ENCODE data around the gene AANAT.

The AANAT gene

DNA sequence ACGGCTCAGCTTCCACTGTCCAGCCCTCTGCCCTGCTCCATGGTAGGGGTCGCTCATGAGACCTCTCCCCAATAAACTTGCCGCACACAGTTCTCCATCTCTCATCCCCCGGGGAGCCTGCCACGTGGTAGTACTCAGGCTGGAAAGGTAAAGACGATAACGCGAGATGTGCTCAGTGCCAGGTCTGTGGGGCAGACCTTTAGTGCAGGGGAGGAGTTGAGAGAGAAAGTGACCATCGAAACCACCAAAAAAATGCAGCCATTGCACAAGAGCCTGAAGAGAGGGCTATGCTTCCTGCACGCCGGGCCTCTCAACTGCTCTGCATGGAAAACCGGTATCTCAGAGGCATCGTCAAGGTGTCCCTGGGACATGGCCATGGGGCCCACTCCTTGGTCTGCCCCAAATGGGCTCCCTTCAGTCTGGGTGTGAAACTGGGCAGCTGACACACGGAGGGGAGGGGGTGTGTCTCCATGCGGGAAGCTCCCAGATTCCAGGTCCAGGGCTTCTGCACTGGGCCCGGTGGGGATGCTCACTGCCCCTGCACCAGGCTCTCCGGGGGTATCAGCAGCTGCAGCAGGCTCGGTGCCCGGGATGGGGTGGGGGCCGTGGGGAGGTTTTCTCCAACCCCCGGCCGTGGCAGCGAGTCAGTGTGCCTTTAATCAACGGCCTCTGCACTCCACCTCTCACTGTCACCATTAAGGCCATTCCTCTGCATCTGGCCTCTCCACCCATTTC, 4.7 kb upstream of the AANAT start:
- TF ChIP-seq, protein P1, sequence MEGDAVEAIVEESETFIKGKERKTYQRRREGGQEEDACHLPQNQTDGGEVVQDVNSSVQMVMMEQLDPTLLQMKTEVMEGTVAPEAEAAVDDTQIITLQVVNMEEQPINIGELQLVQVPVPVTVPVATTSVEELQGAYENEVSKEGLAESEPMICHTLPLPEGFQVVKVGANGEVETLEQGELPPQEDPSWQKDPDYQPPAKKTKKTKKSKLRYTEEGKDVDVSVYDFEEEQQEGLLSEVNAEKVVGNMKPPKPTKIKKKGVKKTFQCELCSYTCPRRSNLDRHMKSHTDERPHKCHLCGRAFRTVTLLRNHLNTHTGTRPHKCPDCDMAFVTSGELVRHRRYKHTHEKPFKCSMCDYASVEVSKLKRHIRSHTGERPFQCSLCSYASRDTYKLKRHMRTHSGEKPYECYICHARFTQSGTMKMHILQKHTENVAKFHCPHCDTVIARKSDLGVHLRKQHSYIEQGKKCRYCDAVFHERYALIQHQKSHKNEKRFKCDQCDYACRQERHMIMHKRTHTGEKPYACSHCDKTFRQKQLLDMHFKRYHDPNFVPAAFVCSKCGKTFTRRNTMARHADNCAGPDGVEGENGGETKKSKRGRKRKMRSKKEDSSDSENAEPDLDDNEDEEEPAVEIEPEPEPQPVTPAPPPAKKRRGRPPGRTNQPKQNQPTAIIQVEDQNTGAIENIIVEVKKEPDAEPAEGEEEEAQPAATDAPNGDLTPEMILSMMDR (IDR thresholded peaks at IDR 0.05; ENCODE audit: low read depth, low read length), result no peak
- H3K4me3 ChIP-seq (ENCODE audit: low read depth, low read length), result no peak overlapping the region

DNA sequence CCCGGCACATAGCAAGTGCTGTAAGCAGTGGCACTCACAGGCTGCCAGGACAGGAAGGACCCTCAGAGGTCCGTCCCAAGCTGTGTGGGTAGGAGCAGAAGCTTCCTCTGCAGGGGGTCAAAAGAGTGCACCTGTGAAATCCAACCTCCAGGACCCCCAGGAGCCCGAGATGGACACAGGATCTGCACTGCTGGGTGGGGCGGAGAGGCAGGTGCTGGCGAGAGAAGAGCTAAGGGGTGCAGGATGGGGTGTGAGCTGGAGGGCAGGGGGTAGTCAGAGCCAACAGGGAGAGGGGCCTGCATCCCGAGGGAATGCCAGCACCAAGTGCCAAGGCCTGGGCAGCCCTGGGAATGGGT, 650 bp upstream of the AANAT start:
- Histone ChIP-seq H3K4me3 (ENCODE audit: low read depth, low read length) (no peak overlapping the region), H3K4me1 (no peaks in the 10 kb centered on the region), H3K9me3 (no peaks in the 10 kb centered on the region), H3K36me3 (no peaks in the 10 kb centered on the region), H3K27me3 (no peaks in the 10 kb centered on the region)
- DNase-seq, result no peak
- TF ChIP-seq, protein P1 (IDR thresholded peaks at IDR 0.05; ENCODE audit: low read depth, low read length), result no peak

More for the DNA sequence above, 4.7 kb upstream of the AANAT start:
- H3K4me1 ChIP-seq, result no peaks in the 10 kb centered on the region
- DNase-seq, result no peak
- no peaks in the 10 kb centered on the region for H3K36me3 ChIP-seq
- no peaks in the 10 kb centered on the region for H3K27me3 ChIP-seq
- H3K9me3 ChIP-seq, result no peaks in the 10 kb centered on the region

DNA sequence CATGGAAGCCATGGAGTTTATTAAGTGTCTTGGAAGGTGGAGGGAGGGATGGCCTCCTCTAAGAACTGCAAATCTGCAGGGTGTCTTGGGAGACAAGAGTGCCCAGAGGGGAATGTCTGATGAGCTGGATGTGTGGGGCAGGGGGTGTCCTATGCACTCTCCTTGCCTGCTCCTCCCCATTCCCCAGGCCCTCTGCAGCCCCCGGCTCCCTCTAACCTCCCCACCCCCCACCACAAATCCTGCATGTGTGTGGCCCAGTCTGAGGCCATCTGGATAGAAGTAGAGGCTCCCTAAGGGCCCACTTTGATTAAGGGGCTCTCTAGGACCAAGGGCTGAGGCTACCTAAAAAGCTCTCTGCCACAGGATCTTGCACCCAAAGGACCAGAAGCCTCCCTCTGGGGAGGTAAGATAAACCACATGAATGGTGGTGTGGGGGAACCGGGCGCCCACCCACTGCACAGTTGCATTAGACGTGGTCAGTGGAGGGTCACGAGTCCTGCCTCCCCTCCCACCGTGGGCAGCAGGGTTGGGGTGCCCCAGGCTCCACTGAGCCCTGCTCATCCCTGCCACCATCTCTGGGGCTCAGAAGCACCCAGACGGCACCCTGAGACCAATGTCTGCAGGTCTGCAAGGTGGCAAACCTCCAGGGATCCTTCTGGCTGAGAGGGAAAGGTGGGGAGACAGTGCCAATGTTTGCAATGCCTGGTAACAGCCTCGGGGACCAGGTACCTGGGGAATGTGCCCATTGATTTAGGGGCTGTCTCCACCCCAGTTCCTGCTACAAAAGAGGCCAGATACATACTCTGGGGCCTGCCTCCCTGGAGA, 618 bp downstream of the AANAT start:
- no peak overlapping the region for H3K4me3 ChIP-seq (ENCODE audit: low read depth, low read length)
- H3K4me1 ChIP-seq, result no peaks in the 10 kb centered on the region
- H3K27me3 ChIP-seq, result no peaks in the 10 kb centered on the region
- TF ChIP-seq, protein P1 (IDR thresholded peaks at IDR 0.05; ENCODE audit: low read depth, low read length), result no peak
- no peaks in the 10 kb centered on the region for H3K9me3 ChIP-seq
- no peaks in the 10 kb centered on the region for H3K36me3 ChIP-seq
- no peak for DNase-seq

DNA sequence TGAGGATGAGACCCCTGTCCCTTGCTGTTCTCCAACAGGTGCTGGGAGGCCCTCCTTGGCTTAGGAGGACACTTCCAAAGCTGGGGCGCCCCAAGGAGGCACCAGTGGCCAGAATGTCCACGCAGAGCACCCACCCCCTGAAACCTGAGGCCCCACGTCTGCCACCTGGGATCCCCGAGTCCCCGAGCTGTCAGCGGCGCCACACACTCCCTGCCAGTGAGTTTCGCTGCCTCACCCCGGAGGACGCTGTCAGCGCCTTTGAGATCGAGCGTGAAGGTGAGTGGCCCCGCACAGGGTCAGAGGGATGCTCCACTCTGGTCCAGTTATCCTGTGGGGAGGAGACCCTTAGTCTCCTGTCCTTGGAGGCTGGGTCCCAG, 1.2 kb downstream of the AANAT start:
- H3K4me3 ChIP-seq (ENCODE audit: low read depth, low read length), result no peak overlapping the region
- TF ChIP-seq, protein P1 (IDR thresholded peaks at IDR 0.05; ENCODE audit: low read depth, low read length), result no peak
- no peaks in the 10 kb centered on the region for H3K27me3 ChIP-seq
- H3K9me3 ChIP-seq, result no peaks in the 10 kb centered on the region
- no peak for DNase-seq
- no peaks in the 10 kb centered on the region for H3K4me1 ChIP-seq
- H3K36me3 ChIP-seq, result no peaks in the 10 kb centered on the region

DNA sequence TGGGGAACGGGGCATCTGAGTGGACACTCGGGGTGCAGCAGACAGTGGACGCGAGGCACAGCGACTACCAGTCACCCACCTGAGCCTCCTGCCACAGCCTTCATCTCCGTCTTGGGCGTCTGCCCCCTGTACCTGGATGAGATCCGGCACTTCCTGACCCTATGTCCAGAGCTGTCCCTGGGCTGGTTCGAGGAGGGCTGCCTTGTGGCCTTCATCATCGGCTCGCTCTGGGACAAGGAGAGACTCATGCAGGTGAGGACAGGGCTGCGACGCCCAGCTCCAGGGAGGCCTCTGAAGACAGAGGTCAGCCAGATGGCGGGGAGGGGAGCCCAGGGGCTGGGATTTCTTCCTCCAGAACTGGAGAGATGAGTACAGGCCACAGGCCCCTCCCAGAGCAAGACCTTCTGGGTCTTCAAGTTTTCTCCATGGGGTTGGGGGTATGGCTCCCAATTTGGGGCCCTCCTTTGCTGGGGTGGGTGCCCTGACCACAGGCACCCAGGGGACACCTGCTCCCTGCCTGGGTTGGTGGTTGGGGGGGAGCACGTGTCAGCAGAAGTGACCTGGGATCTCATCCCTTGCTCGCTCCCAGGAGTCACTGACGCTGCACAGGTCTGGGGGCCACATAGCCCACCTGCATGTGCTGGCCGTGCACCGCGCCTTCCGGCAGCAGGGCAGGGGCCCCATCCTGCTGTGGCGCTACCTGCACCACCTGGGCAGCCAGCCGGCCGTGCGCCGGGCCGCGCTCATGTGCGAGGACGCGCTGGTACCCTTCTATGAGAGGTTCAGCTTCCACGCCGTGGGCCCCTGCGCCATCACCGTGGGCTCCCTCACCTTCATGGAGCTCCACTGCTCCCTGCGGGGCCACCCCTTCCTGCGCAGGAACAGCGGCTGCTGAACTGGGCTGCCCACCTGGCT, 1.9 kb downstream of the AANAT start:
- H3K27me3 ChIP-seq, result no peaks in the 10 kb centered on the region
- no peaks in the 10 kb centered on the region for H3K9me3 ChIP-seq
- H3K4me1 ChIP-seq, result no peaks in the 10 kb centered on the region
- TF ChIP-seq, protein P1 (IDR thresholded peaks at IDR 0.05; ENCODE audit: low read depth, low read length), result no peak
- no peak for DNase-seq
- no peak overlapping the region for H3K4me3 ChIP-seq (ENCODE audit: low read depth, low read length)
- H3K36me3 ChIP-seq, result no peaks in the 10 kb centered on the region
